Trophoblast cell (in vitro differentiated cells and primary cell): ENCODE data around the gene CEBPB.

Experiments
- DNase-seq, 2 donors: peaks; one replicate each; pipeline ENCODE4 v3.0.0-alpha.2; 2016
- H2AFZ ChIP-seq: 2 replicates; pipeline ENCODE4 v1.6.1; 2013; ENCODE audit warnings: low read length, moderate library complexity, mild to moderate bottlenecking; ENCODE audit not compliant: insufficient read depth, poor library complexity
- H2AK5ac ChIP-seq: 2 replicates; pipeline ENCODE4 v1.6.1; 2013; ENCODE audit warnings: mild to moderate bottlenecking, low read length
- H2BK120ac ChIP-seq: 2 replicates; pipeline ENCODE4 v1.6.1; 2013; ENCODE audit warnings: low read length, mild to moderate bottlenecking, moderate library complexity; ENCODE audit not compliant: insufficient read depth, poor library complexity
- H2BK12ac ChIP-seq: 2 replicates; pipeline ENCODE4 v1.6.1; 2013; ENCODE audit warnings: mild to moderate bottlenecking, low read length, moderate library complexity
- H2BK5ac ChIP-seq: 2 replicates; pipeline ENCODE4 v1.6.1; 2013; ENCODE audit warnings: low read length, low read depth, moderate library complexity, mild to moderate bottlenecking; ENCODE audit not compliant: poor library complexity
- H3K14ac ChIP-seq: 2 replicates; pipeline ENCODE4 v1.6.1; 2013; ENCODE audit warnings: mild to moderate bottlenecking, low read length
- H3K18ac ChIP-seq: 2 replicates; pipeline ENCODE4 v1.6.1; 2013; ENCODE audit warnings: mild to moderate bottlenecking, low read length
- H3K23ac ChIP-seq: 2 replicates; pipeline ENCODE4 v1.6.1; 2013; ENCODE audit warnings: low read length
- H3K27ac ChIP-seq: 2 replicates; pipeline ENCODE4 v1.5.1; 2013; ENCODE audit warnings: low read depth, mild to moderate bottlenecking, inconsistent platforms, low read length, moderate library complexity
- H3K27me3 ChIP-seq: 2 replicates; pipeline ENCODE4 v1.6.1; 2013; ENCODE audit warnings: inconsistent platforms, mild to moderate bottlenecking, low read length, moderate library complexity; ENCODE audit not compliant: insufficient read depth
- H3K36me3 ChIP-seq, 2 experiments: 1 replicate in 1 of 2; 2 replicates in 1 of 2; pipeline ENCODE4 v1.6.1; 2013; ENCODE audit warnings: low read length in 2 of 2, mild to moderate bottlenecking in 2 of 2, moderate library complexity in 1 of 2; ENCODE audit not compliant: insufficient read depth in 2 of 2, control insufficient read depth in 1 of 2
- H3K4ac ChIP-seq: 2 replicates; pipeline ENCODE4 v1.6.1; 2013; ENCODE audit warnings: low read depth, mild to moderate bottlenecking, low read length, moderate library complexity
- H3K4me1 ChIP-seq, 2 experiments: 1 replicate in 1 of 2; 2 replicates in 1 of 2; pipeline ENCODE4 v1.6.1; 2013; ENCODE audit warnings: low read length in 2 of 2, mild to moderate bottlenecking in 2 of 2, moderate library complexity in 1 of 2; ENCODE audit not compliant: insufficient read depth in 2 of 2, control insufficient read depth in 1 of 2
- H3K4me2 ChIP-seq: 2 replicates; pipeline ENCODE4 v1.6.1; 2013; ENCODE audit warnings: inconsistent platforms, mild to moderate bottlenecking, low read length, moderate library complexity
- H3K4me3 ChIP-seq: 2 replicates; pipeline ENCODE4 v1.5.1; 2013; ENCODE audit warnings: mild to moderate bottlenecking, low read depth, low read length, inconsistent platforms
- H3K79me1 ChIP-seq: one replicate; pipeline ENCODE4 v1.6.1; 2013; ENCODE audit warnings: low read length
- H3K79me2 ChIP-seq: 2 replicates; pipeline ENCODE4 v1.6.1; 2013; ENCODE audit warnings: low read length, mild to moderate bottlenecking; ENCODE audit not compliant: control insufficient read depth, insufficient read depth, poor library complexity
- H3K9ac ChIP-seq: 2 replicates; pipeline ENCODE4 v1.6.1; 2013; ENCODE audit warnings: mild to moderate bottlenecking, low read length
- H3K9me3 ChIP-seq: 2 replicates; pipeline ENCODE4 v1.6.1; 2013; ENCODE audit warnings: low read depth, mild to moderate bottlenecking, control low read depth, inconsistent platforms, low read length; ENCODE audit not compliant: insufficient read depth
- H4K12ac ChIP-seq: 2 replicates; pipeline ENCODE4 v1.6.1; 2013; ENCODE audit warnings: low read depth, mild to moderate bottlenecking, low read length, moderate library complexity
- H4K8ac ChIP-seq: 2 replicates; pipeline ENCODE4 v1.6.1; 2013; ENCODE audit warnings: low read depth, mild to moderate bottlenecking, low read length, moderate library complexity
- H4K91ac ChIP-seq: one replicate; pipeline ENCODE4 v1.6.1; 2013; ENCODE audit warnings: low read depth, mild to moderate bottlenecking, low read length, moderate library complexity
- whole genome bisulfite sequencing: extraction: QIAGEN DNeasy Blood & Tissue Kit; methylation state at CpG from one replicate; pipeline ENCODE4 v1.1.7; 2013; ENCODE audit warnings: missing lambda C conversion rate; ENCODE audit not compliant: insufficient read length, insufficient coverage; ENCODE audit errors: extremely low coverage; 5-methylcytosine and 5-hydroxymethylcytosine counted together

Gene CEBPB

DNA sequence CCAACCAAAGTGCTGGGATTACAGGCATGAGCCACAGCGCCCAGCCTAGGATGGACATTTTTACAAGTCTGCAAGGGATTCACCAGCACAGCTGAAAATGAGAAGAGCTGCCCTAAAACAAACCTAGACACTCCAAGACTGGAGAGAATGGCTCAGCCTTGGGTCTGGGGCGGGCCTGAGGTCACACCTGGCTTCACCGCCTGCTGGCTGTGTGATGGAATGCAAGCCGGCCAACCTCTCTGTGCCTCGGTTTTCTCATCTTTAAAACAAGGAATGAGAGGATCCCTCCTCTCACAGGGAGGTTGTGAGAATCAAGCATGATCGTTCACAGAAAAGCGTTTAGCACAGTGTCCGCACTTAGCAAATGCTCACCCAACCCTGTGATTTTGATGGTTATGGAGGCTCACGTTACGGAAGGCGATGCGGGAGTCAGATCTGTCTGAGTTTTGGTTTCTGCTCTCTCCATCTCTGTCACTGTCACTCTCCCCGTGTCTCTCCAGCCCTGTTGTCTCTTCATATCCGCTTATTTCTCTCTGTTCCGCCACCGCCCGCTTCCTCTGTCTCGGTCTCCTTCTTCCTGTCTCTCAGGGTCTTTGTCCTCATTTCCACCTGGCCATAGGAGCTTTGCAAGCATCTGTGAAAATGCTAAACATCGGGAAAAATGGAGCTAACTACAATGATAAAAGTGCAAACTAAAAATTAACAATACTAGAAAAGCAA, 47.6 kb downstream of the CEBPB start:
- peak overlapping the region; percentile 32 for H2AK5ac ChIP-seq
- WGBS = no CpG with 5 or more reads among the region's 19 CpGs
- DNase-seq = peak; percentile 73 to 82
- H4K12ac ChIP-seq = no peak overlapping the region
- H3K79me2 ChIP-seq = no peaks in the 10 kb centered on the region
- no peak overlapping the region for H3K9ac ChIP-seq
- no peak overlapping the region for H3K4ac ChIP-seq
- H3K36me3 ChIP-seq = no peaks in the 10 kb centered on the region
- peak overlapping the region; percentile 18 for H3K18ac ChIP-seq
- H4K91ac ChIP-seq = peak overlapping the region; percentile 41
- no peak overlapping the region for H3K14ac ChIP-seq
- H3K4me2 ChIP-seq = no peak overlapping the region
- no peak overlapping the region for H3K23ac ChIP-seq
- H3K4me3 ChIP-seq = no peak overlapping the region
- H3K9me3 ChIP-seq = no peaks in the 10 kb centered on the region
- peaks cover 24% of the 10 kb centered on the region for H3K79me1 ChIP-seq
- H2AFZ ChIP-seq = no peak overlapping the region
- peak overlapping the region; percentile 56 for H4K8ac ChIP-seq
- H2BK120ac ChIP-seq = peak overlapping the region; percentile 46
- no peak overlapping the region for H3K27ac ChIP-seq
- peaks cover 14 to 26% of the 10 kb centered on the region in 2 experiments for H3K4me1 ChIP-seq
- no peak overlapping the region for H2BK5ac ChIP-seq
- H3K27me3 ChIP-seq = no peaks in the 10 kb centered on the region
- peak overlapping the region; percentile 25 for H2BK12ac ChIP-seq

DNA sequence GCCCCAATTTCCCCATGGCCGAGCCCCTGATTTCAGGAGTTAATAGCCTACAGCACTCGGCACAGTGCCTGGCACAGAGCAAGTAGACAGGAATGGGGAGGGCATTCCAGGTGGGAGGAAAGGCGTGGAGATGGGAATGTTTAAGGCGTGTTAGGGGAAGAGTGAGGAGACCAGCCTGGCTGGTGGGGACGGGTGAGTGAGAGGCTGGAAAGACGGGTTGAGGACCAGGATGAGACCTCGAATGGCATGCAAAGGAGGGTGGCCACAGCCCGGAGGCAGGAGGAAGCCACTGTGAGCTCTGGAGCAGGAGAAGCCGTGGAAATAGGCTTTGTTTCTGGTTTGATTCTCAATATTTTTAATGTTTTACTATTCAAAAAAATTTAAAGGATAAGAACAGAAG, 49.5 kb downstream of the CEBPB start:
- Histone ChIP-seq H4K91ac (no peak overlapping the region), H2AFZ (no peak overlapping the region), H3K23ac (no peak overlapping the region), H3K18ac (no peak overlapping the region), H3K79me2 (no peaks in the 10 kb centered on the region), H3K79me1 (peaks cover 15% of the 10 kb centered on the region), H3K14ac (peak overlapping the region; percentile 17), H3K4ac (no peak overlapping the region), H2BK120ac (no peak overlapping the region), H3K4me1 (peaks cover 9 to 17% of the 10 kb centered on the region in 2 experiments), H3K27ac (peak overlapping the region; percentile 23), H3K36me3 (no peaks in the 10 kb centered on the region), H3K4me3 (no peak overlapping the region), H4K8ac (no peak overlapping the region), H3K27me3 (no peaks in the 10 kb centered on the region), H3K4me2 (no peak overlapping the region), H2AK5ac (no peak overlapping the region), H2BK12ac (no peak overlapping the region), H4K12ac (no peak overlapping the region), H2BK5ac (peak overlapping the region; percentile 27), H3K9me3 (no peaks in the 10 kb centered on the region), H3K9ac (no peak overlapping the region)
- peak; percentile 89 to 92 for DNase-seq
- no CpG with 5 or more reads among the region's 9 CpGs for WGBS

GRCh38 chr20:50242178-50242514, 51.5 kb downstream of the CEBPB start:
- H3K27me3 ChIP-seq = no peaks in the 10 kb centered on the region
- DNase-seq = no peak
- no peak overlapping the region for H3K27ac ChIP-seq
- no peak overlapping the region for H3K4me2 ChIP-seq
- H3K4ac ChIP-seq = no peak overlapping the region
- peaks cover 26% of the 10 kb centered on the region for H3K79me1 ChIP-seq
- peaks cover 20 to 28% of the 10 kb centered on the region in 2 experiments for H3K4me1 ChIP-seq
- no peak overlapping the region for H2BK5ac ChIP-seq
- H2BK120ac ChIP-seq = peak overlapping the region; percentile 64
- H3K18ac ChIP-seq = no peak overlapping the region
- H3K4me3 ChIP-seq = no peak overlapping the region
- H3K14ac ChIP-seq = no peak overlapping the region
- H2AFZ ChIP-seq = no peak overlapping the region
- H4K91ac ChIP-seq = peak overlapping the region; percentile 30
- no peak overlapping the region for H4K8ac ChIP-seq
- no peaks in the 10 kb centered on the region for H3K36me3 ChIP-seq
- peaks cover 6% of the 10 kb centered on the region for H3K79me2 ChIP-seq
- H2BK12ac ChIP-seq = no peak overlapping the region
- H3K9me3 ChIP-seq = no peaks in the 10 kb centered on the region
- no peak overlapping the region for H3K9ac ChIP-seq
- no peak overlapping the region for H4K12ac ChIP-seq
- H2AK5ac ChIP-seq = peak overlapping the region; percentile 73
- no CpG with 5 or more reads among the region's 6 CpGs for WGBS
- no peak overlapping the region for H3K23ac ChIP-seq
